GM10847 (cell line): Measurements from ENCODE around the gene BMPER.

Experiments used
- POLR2A ChIP-seq: IDR thresholded peaks from 2 replicates; pipeline ENCODE4 v1.6.1; 2011; ENCODE audit not compliant: insufficient read length; ENCODE audit errors: extremely low read depth

The BMPER gene

DNA sequence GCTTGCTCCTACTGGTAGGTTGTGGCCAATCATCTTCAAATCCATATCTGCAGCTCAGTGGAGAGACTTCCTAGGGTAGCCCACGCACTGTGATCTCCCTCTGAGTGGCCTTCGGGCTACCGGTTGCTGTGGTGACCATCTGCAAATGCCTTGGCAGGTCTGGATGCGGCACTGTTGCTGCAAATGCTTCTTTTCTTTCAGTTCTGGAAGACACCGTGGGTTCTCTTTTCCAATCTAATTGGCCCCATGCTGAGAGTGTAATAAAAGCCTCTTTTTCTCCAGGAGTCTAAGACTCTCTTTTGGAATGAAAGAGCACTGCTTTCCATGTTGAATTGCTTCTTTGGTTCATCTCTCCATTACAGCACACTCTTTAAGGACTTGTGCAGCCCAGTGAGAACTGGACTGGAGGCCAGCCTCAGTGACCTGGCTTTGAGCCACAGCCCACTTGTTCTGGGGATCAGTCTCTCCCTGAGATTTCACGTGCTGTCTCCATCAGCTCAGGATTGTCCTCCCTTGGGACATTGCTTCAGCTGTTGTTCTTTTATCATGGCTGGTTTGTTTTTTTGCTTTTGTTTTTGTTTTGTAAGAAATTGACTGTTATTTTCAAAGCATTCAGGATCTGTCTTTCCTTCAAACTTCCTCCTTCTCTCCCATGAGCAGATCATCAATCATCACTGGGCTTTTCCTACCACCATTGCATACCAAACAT is 286.6 kb downstream of the BMPER start:
- no peak for TF ChIP-seq POLR2A

DNA sequence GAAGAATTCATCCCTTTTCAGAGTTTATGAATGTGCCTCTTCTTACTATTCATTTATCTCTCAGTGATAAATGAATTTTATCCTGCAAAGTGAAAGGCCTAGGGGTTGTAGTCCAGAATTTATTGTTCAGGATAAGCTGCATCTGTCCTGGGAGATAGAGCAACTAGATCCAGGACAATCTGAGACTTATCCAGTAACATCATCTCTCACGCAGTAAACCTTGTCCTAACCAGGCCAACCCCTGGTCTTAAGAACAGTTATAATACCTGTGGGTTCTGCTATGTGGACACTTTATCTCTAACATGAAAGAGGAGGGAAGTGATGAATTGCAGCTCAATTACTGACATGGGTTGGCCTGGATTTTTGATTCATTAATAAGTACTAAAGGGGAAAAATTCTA is 287.6 kb downstream of the BMPER start:
- TF ChIP-seq POLR2A, result no peak

DNA sequence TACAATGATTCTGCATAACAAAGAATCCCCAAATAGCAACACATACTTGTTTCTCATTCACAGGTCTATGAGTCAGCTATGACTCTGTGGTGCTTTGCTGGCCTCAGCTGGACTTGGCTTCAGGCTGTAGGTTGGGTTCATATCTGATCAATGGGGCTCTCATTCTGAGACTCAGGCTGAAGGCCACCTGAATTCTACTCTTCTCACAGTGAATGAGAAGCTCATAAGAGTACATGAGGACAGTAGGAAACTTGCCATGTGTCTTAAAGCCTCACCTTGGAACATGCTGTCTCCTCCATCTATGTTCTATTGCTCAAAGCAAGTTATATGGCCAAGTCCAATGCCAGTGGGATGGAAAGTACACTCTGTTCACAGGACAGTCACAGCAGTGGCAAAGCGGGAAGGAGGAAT is 292.9 kb downstream of the BMPER start:
- TF ChIP-seq POLR2A, result no peak
